Measurements from ENCODE around the gene MAD1L1. TPM values are rescaled to one million over a fixed set of nuclear protein-coding genes. Genes with fewer than 3 reads are reported as not detected.
A peak's percentile ranks its signal among the peaks of the same experiment; 100 is the strongest.

Gene MAD1L1
- total and polyA plus RNA-seq, 4 donors = 29.3 to 44.1 (median 35.8) TPM

GRCh38 chr7:1989049-1989860 lies 243.5 kb downstream of the MAD1L1 start:
- WGBS (ENCODE audit: insufficient coverage) = 97% methylated on average over 39 of the region's 39 CpGs
- H3K36me3 ChIP-seq (ENCODE audit: control insufficient read depth, insufficient read depth, low read length) = peaks cover 36% of the 10 kb centered on the region
- no peaks in the 10 kb centered on the region for H3K27me3 ChIP-seq (ENCODE audit: control insufficient read depth, insufficient read depth, low read length)
- no peak overlapping the region for H3K4me3 ChIP-seq (ENCODE audit: low read depth, low read length)
- H3K9me3 ChIP-seq (ENCODE audit: control insufficient read depth, insufficient read depth, low read length) = no peaks in the 10 kb centered on the region
- H3K27ac ChIP-seq (ENCODE audit: low read depth, low read length) = no peak overlapping the region
- DNase-seq (ENCODE audit: low read depth in 4 of 6, low spot score in 6 of 6) = no peak
- peaks cover 38% of the 10 kb centered on the region for H3K4me1 ChIP-seq (ENCODE audit: control insufficient read depth, insufficient read depth, low read length)

- WGBS (ENCODE audit: insufficient coverage) = 95% methylated on average over 17 of the region's 17 CpGs
- no peaks in the 10 kb centered on the region for H3K9me3 ChIP-seq (ENCODE audit: control insufficient read depth, insufficient read depth, low read length)
- H3K36me3 ChIP-seq (ENCODE audit: control insufficient read depth, insufficient read depth, low read length) = peaks cover 33% of the 10 kb centered on the region
- peaks cover 32% of the 10 kb centered on the region for H3K4me1 ChIP-seq (ENCODE audit: control insufficient read depth, insufficient read depth, low read length)
- no peak for DNase-seq (ENCODE audit: low read depth in 4 of 6, low spot score in 6 of 6)
- H3K4me3 ChIP-seq (ENCODE audit: low read depth, low read length) = no peak overlapping the region
- no peaks in the 10 kb centered on the region for H3K27me3 ChIP-seq (ENCODE audit: control insufficient read depth, insufficient read depth, low read length)
- no peak overlapping the region for H3K27ac ChIP-seq (ENCODE audit: low read depth, low read length)
Observed at GRCh38 chr7:1988533-1988930, 244.2 kb downstream of the MAD1L1 start.

- Histone ChIP-seq H3K9me3 (ENCODE audit: control insufficient read depth, insufficient read depth, low read length) (no peaks in the 10 kb centered on the region), H3K4me1 (ENCODE audit: control insufficient read depth, insufficient read depth, low read length) (peaks cover 32% of the 10 kb centered on the region), H3K27ac (ENCODE audit: low read depth, low read length) (no peak overlapping the region), H3K27me3 (ENCODE audit: control insufficient read depth, insufficient read depth, low read length) (no peaks in the 10 kb centered on the region), H3K4me3 (ENCODE audit: low read depth, low read length) (no peak overlapping the region), H3K36me3 (ENCODE audit: control insufficient read depth, insufficient read depth, low read length) (peaks cover 33% of the 10 kb centered on the region)
- 91% methylated on average over 36 of the region's 43 CpGs for WGBS (ENCODE audit: insufficient coverage)
- no peak for DNase-seq (ENCODE audit: low read depth in 4 of 6, low spot score in 6 of 6)
Observed at GRCh38 chr7:1987591-1988532, 244.9 kb downstream of the MAD1L1 start.

- Histone ChIP-seq H3K36me3 (ENCODE audit: control insufficient read depth, insufficient read depth, low read length) (peaks cover 33% of the 10 kb centered on the region), H3K4me1 (ENCODE audit: control insufficient read depth, insufficient read depth, low read length) (peaks cover 26% of the 10 kb centered on the region), H3K9me3 (ENCODE audit: control insufficient read depth, insufficient read depth, low read length) (no peaks in the 10 kb centered on the region), H3K4me3 (ENCODE audit: low read depth, low read length) (no peak overlapping the region), H3K27me3 (ENCODE audit: control insufficient read depth, insufficient read depth, low read length) (no peaks in the 10 kb centered on the region), H3K27ac (ENCODE audit: low read depth, low read length) (no peak overlapping the region)
- DNase-seq (ENCODE audit: low read depth in 4 of 6, low spot score in 6 of 6) = no peak
- 85% methylated on average over 23 of the region's 23 CpGs for WGBS (ENCODE audit: insufficient coverage)
Observed at GRCh38 chr7:1987084-1987535, 245.6 kb downstream of the MAD1L1 start.

- H3K4me1 ChIP-seq (ENCODE audit: control insufficient read depth, insufficient read depth, low read length) = peaks cover 24% of the 10 kb centered on the region
- no peak overlapping the region for H3K27ac ChIP-seq (ENCODE audit: low read depth, low read length)
- WGBS (ENCODE audit: insufficient coverage) = 92% methylated on average over 29 of the region's 31 CpGs
- no peak for DNase-seq (ENCODE audit: low read depth in 4 of 6, low spot score in 6 of 6)
- H3K4me3 ChIP-seq (ENCODE audit: low read depth, low read length) = no peak overlapping the region
- H3K36me3 ChIP-seq (ENCODE audit: control insufficient read depth, insufficient read depth, low read length) = peaks cover 34% of the 10 kb centered on the region
- H3K9me3 ChIP-seq (ENCODE audit: control insufficient read depth, insufficient read depth, low read length) = no peaks in the 10 kb centered on the region
- no peaks in the 10 kb centered on the region for H3K27me3 ChIP-seq (ENCODE audit: control insufficient read depth, insufficient read depth, low read length)
Observed at GRCh38 chr7:1986366-1987083, 246.2 kb downstream of the MAD1L1 start.

- no peak overlapping the region for H3K27ac ChIP-seq (ENCODE audit: low read depth, low read length)
- no peaks in the 10 kb centered on the region for H3K27me3 ChIP-seq (ENCODE audit: control insufficient read depth, insufficient read depth, low read length)
- no peak overlapping the region for H3K4me3 ChIP-seq (ENCODE audit: low read depth, low read length)
- peaks cover 39% of the 10 kb centered on the region for H3K36me3 ChIP-seq (ENCODE audit: control insufficient read depth, insufficient read depth, low read length)
- no peaks in the 10 kb centered on the region for H3K9me3 ChIP-seq (ENCODE audit: control insufficient read depth, insufficient read depth, low read length)
- no peak for DNase-seq (ENCODE audit: low read depth in 4 of 6, low spot score in 6 of 6)
- H3K4me1 ChIP-seq (ENCODE audit: control insufficient read depth, insufficient read depth, low read length) = peaks cover 24% of the 10 kb centered on the region
- 91% methylated on average over 9 of the region's 9 CpGs for WGBS (ENCODE audit: insufficient coverage)
Observed at GRCh38 chr7:1985936-1986335, 246.8 kb downstream of the MAD1L1 start.

- 82% methylated on average over 13 of the region's 13 CpGs for whole genome bisulfite sequencing (ENCODE audit: insufficient coverage)
- Histone ChIP-seq H3K9me3 (ENCODE audit: control insufficient read depth, insufficient read depth, low read length) (no peaks in the 10 kb centered on the region), H3K4me1 (ENCODE audit: control insufficient read depth, insufficient read depth, low read length) (peaks cover 19% of the 10 kb centered on the region), H3K36me3 (ENCODE audit: control insufficient read depth, insufficient read depth, low read length) (peaks cover 43% of the 10 kb centered on the region), H3K27ac (ENCODE audit: low read depth, low read length) (no peak overlapping the region), H3K4me3 (ENCODE audit: low read depth, low read length) (no peak overlapping the region), H3K27me3 (ENCODE audit: control insufficient read depth, insufficient read depth, low read length) (no peaks in the 10 kb centered on the region)
- no peak for DNase-seq (ENCODE audit: low read depth in 4 of 6, low spot score in 6 of 6)
Observed at GRCh38 chr7:1985042-1985441, 247.7 kb downstream of the MAD1L1 start.

- DNase-seq (ENCODE audit: low read depth in 4 of 6, low spot score in 6 of 6) = peak in 1 of 6 donors; percentile 41
- 87% methylated on average over 6 of the region's 6 CpGs for WGBS (ENCODE audit: insufficient coverage)
- H3K9me3 ChIP-seq (ENCODE audit: control insufficient read depth, insufficient read depth, low read length) = no peaks in the 10 kb centered on the region
- peaks cover 55% of the 10 kb centered on the region for H3K36me3 ChIP-seq (ENCODE audit: control insufficient read depth, insufficient read depth, low read length)
- peaks cover 9% of the 10 kb centered on the region for H3K4me1 ChIP-seq (ENCODE audit: control insufficient read depth, insufficient read depth, low read length)
- H3K27ac ChIP-seq (ENCODE audit: low read depth, low read length) = no peak overlapping the region
- no peak overlapping the region for H3K4me3 ChIP-seq (ENCODE audit: low read depth, low read length)
- H3K27me3 ChIP-seq (ENCODE audit: control insufficient read depth, insufficient read depth, low read length) = no peaks in the 10 kb centered on the region
Observed at GRCh38 chr7:1981878-1982230, 250.9 kb downstream of the MAD1L1 start.

GRCh38 chr7:1981201-1981877 lies 251.4 kb downstream of the MAD1L1 start:
- DNase-seq (ENCODE audit: low read depth in 4 of 6, low spot score in 6 of 6) = no peak
- no peaks in the 10 kb centered on the region for H3K27me3 ChIP-seq (ENCODE audit: control insufficient read depth, insufficient read depth, low read length)
- peaks cover 4% of the 10 kb centered on the region for H3K4me1 ChIP-seq (ENCODE audit: control insufficient read depth, insufficient read depth, low read length)
- no peak overlapping the region for H3K27ac ChIP-seq (ENCODE audit: low read depth, low read length)
- H3K9me3 ChIP-seq (ENCODE audit: control insufficient read depth, insufficient read depth, low read length) = no peaks in the 10 kb centered on the region
- WGBS (ENCODE audit: insufficient coverage) = 80% methylated on average over 19 of the region's 19 CpGs
- peaks cover 52% of the 10 kb centered on the region for H3K36me3 ChIP-seq (ENCODE audit: control insufficient read depth, insufficient read depth, low read length)
- H3K4me3 ChIP-seq (ENCODE audit: low read depth, low read length) = no peak overlapping the region

All from spinal cord (tissue), 10 donors.